ENCODE data around the gene EEF1A2. TPM values are rescaled to one million over a fixed set of nuclear protein-coding genes. Genes with fewer than 3 reads are reported as not detected.

EEF1A2 gene
- polyA plus RNA-seq, 3 donors, result 0.08 TPM; not detected in 2

DNA sequence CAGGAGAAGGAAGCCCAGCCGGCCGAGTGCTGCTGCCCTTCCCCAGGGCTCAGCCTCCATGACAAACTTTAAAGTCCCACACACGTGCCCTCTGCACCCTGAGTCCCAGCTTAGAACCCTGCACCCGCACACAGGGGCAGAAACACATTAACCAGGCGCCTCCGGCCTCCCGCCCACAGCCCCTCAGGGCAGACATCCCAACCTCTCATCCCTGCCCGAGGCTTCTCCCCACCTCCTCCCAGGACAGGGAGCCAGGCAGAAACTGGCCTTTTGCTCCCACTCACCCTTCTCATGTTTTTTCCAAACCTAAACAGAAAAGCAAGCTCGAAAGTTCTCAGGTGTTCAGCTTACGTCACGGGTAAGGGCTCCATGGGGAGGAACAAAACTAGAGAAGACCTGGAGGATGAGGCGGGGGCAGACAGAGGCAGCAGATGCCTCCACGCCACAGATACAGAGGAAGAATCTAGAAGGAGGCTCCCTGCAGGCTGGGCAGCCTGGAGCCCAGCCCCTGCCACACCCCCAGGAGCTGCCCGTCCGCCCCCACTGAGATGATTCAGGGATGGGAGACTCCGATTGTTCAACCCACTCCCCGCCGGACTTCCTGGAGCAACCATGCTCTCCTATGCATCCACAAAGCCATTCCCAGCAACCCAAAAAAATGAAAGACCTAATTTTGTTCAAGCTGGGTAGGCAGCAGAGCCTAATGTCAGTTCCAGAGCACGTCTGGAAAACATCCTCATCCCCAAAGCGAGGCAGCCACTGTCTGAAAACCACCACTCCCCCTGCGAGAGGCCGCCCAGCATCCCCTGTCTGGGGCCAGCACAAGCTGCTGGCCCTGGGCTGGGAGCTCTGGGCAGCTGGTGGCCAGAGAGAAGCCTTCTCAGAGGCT is 35.2 kb downstream of the EEF1A2 start:
- Mint-ChIP-seq H3K27me3 (ENCODE audit: low read depth in 3 of 3) (peaks cover 2 to 23% (median 11%) of the 10 kb centered on the region in 3 donors), H3K9me3 (peaks cover 0 to 4% (median 0%) of the 10 kb centered on the region in 7 donors), H3K27ac (no peak overlapping the region), H3K4me1 (no peaks in the 10 kb centered on the region), H3K4me3 (no peak overlapping the region), H3K36me3 (no peaks in the 10 kb centered on the region)
- no peak overlapping the region for H3K4me2 ChIP-seq (replicated peaks; ENCODE audit: extremely low read depth, low read length, poor library complexity, severe bottlenecking)
- intact Hi-C loops (cut with micrococcal nuclease), result no loop called here
- no peaks in the 10 kb centered on the region for H3K36me3 ChIP-seq (replicated peaks in 1 of 2; ENCODE audit: control insufficient read depth in 1 of 2, insufficient read depth in 2 of 2, low read length in 2 of 2)
- 71% methylated on average over 19 of the region's 22 CpGs for WGBS (ENCODE audit: insufficient coverage)
- no peak overlapping the region for H3K4me3 ChIP-seq (replicated peaks in 1 of 3; ENCODE audit: low read depth in 2 of 3, low read length in 3 of 3)
- no peak overlapping the region for H3K27ac ChIP-seq (ENCODE audit: low read depth in 1 of 2, low read length in 2 of 2)
- TF ChIP-seq, protein P1, sequence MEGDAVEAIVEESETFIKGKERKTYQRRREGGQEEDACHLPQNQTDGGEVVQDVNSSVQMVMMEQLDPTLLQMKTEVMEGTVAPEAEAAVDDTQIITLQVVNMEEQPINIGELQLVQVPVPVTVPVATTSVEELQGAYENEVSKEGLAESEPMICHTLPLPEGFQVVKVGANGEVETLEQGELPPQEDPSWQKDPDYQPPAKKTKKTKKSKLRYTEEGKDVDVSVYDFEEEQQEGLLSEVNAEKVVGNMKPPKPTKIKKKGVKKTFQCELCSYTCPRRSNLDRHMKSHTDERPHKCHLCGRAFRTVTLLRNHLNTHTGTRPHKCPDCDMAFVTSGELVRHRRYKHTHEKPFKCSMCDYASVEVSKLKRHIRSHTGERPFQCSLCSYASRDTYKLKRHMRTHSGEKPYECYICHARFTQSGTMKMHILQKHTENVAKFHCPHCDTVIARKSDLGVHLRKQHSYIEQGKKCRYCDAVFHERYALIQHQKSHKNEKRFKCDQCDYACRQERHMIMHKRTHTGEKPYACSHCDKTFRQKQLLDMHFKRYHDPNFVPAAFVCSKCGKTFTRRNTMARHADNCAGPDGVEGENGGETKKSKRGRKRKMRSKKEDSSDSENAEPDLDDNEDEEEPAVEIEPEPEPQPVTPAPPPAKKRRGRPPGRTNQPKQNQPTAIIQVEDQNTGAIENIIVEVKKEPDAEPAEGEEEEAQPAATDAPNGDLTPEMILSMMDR (IDR thresholded peaks at IDR 0.05), result no peak
- H4K20me1 ChIP-seq (ENCODE audit: insufficient read depth, low read length), result no peaks in the 10 kb centered on the region
- no peak overlapping the region for H2AFZ ChIP-seq (ENCODE audit: insufficient read depth, low read depth, low read length, poor library complexity, severe bottlenecking)
- no peaks in the 10 kb centered on the region for H3K4me1 ChIP-seq (ENCODE audit: control insufficient read depth in 1 of 2, insufficient read depth in 2 of 2, low read length in 2 of 2)
- H3K9me3 ChIP-seq (replicated peaks in 1 of 2; ENCODE audit: control insufficient read depth in 1 of 2, insufficient read depth in 1 of 2, low read length in 2 of 2), result no peaks in the 10 kb centered on the region
- H3K79me2 ChIP-seq (ENCODE audit: insufficient read depth, low read length), result no peaks in the 10 kb centered on the region
- H3K9ac ChIP-seq (ENCODE audit: insufficient read depth, low read length, poor library complexity, severe bottlenecking), result no peak overlapping the region
- H3K27me3 ChIP-seq (ENCODE audit: control insufficient read depth in 2 of 2, insufficient read depth in 2 of 2, low read length in 2 of 2), result no peaks in the 10 kb centered on the region
- no peak for DNase-seq

DNA sequence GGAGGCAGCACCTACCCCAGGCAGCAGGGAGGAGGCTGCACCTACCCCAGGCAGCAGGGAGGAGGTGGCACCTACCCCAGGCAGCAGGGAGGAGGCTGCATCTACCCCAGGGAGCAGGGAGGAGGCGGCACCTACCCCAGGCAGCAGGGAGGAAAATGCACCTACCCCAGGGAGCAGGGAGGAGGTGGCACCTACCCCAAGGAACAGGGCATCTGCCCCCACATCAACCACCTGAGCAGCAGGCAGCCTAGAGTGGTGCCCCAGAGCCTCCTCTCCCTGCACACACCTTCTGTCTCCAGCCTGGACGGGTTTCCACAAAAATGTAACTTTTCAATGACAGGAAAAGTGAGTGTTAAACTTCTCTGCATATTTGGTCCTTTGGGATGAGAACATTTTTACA is 36.6 kb downstream of the EEF1A2 start:
- Histone ChIP-seq H3K4me2 (replicated peaks; ENCODE audit: extremely low read depth, low read length, poor library complexity, severe bottlenecking) (no peak overlapping the region), H3K79me2 (ENCODE audit: insufficient read depth, low read length) (no peaks in the 10 kb centered on the region), H3K27me3 (ENCODE audit: control insufficient read depth in 2 of 2, insufficient read depth in 2 of 2, low read length in 2 of 2) (no peaks in the 10 kb centered on the region), H3K36me3 (replicated peaks in 1 of 2; ENCODE audit: control insufficient read depth in 1 of 2, insufficient read depth in 2 of 2, low read length in 2 of 2) (no peaks in the 10 kb centered on the region), H3K9me3 (replicated peaks in 1 of 2; ENCODE audit: control insufficient read depth in 1 of 2, insufficient read depth in 1 of 2, low read length in 2 of 2) (no peaks in the 10 kb centered on the region), H2AFZ (ENCODE audit: insufficient read depth, low read depth, low read length, poor library complexity, severe bottlenecking) (no peak overlapping the region), H4K20me1 (ENCODE audit: insufficient read depth, low read length) (no peaks in the 10 kb centered on the region), H3K4me3 (replicated peaks in 1 of 3; ENCODE audit: low read depth in 2 of 3, low read length in 3 of 3) (no peak overlapping the region), H3K27ac (ENCODE audit: low read depth in 1 of 2, low read length in 2 of 2) (no peak overlapping the region), H3K4me1 (ENCODE audit: control insufficient read depth in 1 of 2, insufficient read depth in 2 of 2, low read length in 2 of 2) (no peaks in the 10 kb centered on the region), H3K9ac (ENCODE audit: insufficient read depth, low read length, poor library complexity, severe bottlenecking) (no peak overlapping the region)
- no peak for DNase-seq
- Mint-ChIP-seq H3K27me3 (ENCODE audit: low read depth in 3 of 3) (peaks cover 2 to 27% (median 16%) of the 10 kb centered on the region in 3 donors), H3K36me3 (no peaks in the 10 kb centered on the region), H3K4me1 (no peaks in the 10 kb centered on the region), H3K9me3 (peaks cover 0 to 4% (median 0%) of the 10 kb centered on the region in 7 donors), H3K4me3 (no peak overlapping the region), H3K27ac (no peak overlapping the region)
- TF ChIP-seq, protein P1 (IDR thresholded peaks at IDR 0.05), result no peak
- intact Hi-C loops (cut with micrococcal nuclease), result no loop called here
- WGBS (ENCODE audit: insufficient coverage), result 100% methylated on average over 1 of the region's 2 CpGs

Measured in CD14-positive monocyte (primary cell).